ENCODE measurements around the gene ABLIM3.

Gene ABLIM3

GRCh38 chr5:149282027-149282965 lies 141.0 kb downstream of the ABLIM3 start:
- no peak for DNase-seq (ENCODE audit: low read depth in 3 of 3)

DNA sequence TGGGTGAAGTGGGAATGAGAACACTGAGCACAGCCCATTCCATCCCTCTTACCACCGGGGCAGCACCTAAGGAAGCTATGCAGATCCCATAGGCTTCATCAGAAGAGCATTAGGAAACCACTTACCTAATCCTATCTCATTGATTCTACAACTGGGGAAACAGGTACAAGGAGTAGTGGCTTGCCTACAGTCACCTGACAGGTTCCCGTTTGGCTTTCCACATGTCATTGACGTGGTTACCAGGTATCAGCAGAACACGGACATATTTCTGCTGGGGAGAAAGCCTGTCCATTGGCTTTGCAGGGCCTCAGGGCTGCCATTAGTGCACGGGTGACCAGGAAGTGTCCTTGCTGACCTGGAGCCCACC lies 141.7 kb downstream of the ABLIM3 start:
- DNase-seq (ENCODE audit: low read depth in 3 of 3): no peak

- DNase-seq (ENCODE audit: low read depth in 3 of 3): no peak
These were observed 142.6 kb downstream of the ABLIM3 start for GRCh38 chr5:149283626-149284480.

GRCh38 chr5:149284501-149284900 lies 143.2 kb downstream of the ABLIM3 start:
- DNase-seq (ENCODE audit: low read depth in 3 of 3): no peak

DNA sequence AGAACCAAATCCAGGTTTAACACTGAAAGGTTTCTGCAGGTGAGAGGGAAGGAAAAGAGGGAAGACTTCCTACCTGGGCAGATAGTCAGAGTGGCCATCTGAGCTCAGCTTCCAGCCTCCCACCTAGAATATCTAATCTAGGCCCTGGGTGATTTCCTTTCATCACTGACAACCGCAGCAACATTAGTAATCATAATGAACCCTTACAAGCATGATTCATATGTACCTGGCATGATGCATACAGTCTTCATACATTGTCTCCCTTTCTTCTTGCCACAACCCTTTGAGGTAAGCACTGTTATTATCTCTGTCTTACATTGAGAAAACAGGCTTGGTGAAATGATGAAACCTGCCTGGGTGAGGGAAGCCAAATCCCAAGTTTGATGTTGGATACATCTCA lies 143.9 kb downstream of the ABLIM3 start:
- no peak for DNase-seq (ENCODE audit: low read depth in 3 of 3)

DNA sequence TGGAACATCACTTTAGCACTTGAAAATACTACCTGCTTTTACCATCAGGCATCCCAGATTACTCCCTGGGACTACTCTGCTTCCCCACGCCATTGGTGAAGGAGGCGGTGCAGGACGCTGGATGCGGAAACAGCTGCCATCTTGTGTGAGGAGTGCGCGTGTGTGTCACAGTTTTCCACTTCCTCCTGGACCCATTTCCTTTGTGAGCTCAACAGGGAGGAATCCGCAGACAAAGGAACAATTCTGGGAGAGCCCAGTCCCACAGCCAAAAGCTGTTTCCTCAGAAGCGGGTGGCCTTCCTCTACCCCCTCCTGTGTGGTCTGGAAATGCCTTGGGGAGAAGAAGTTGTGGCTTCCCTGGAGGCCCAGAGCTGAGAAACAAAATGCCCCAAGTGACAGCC lies 147.1 kb downstream of the ABLIM3 start:
- no peak for DNase-seq (ENCODE audit: low read depth in 3 of 3)

GRCh38 chr5:149289301-149289700 lies 148.0 kb downstream of the ABLIM3 start:
- DNase-seq (ENCODE audit: low read depth in 3 of 3): no peak

DNA sequence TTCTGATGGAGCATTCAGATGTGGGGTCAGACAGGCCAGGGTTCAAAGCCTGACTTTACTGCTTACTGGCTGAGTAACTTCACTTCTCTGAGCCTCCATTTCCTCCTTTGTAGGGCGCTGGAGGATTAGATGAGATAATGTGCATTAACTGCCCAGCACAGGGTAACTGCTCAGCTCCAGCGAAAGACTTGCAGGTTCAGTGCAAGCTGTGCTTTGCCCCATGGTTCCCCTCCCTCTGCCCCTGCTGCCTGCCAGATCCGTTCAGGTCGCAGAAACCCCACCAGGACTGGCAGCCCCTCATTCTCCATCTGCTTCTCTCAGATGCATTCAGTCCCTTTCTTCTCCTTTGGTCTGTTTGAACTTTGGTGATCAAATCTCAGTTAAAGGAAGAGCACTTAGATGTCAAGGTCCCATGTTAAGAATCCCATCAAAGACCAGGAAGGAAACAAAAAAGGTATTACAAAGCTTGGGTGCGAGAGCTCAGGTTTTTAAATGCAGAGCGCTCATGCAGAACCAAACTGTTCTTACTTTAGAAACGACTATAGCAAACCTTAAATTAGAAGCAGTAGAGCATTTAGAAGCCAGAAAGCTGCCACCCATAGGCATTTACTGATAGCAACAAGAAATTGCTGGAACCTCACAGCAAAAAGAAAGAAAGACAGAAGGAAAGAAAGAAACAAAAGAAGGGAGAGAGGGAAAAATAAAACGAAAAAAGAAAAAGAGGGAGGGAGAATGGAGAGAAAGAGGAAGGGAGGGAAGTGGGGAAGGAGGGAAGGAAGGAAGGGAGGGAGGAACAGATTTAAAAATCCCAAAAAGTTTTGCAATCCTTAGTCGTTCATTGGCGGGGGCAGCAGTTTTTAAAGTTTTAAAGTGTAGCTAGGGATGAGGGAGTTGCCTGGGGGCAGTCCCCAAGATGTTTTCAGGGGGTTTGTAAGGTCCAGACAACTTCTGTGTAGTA lies 153.9 kb downstream of the ABLIM3 start:
- no peak for DNase-seq (ENCODE audit: low read depth in 3 of 3)

DNA sequence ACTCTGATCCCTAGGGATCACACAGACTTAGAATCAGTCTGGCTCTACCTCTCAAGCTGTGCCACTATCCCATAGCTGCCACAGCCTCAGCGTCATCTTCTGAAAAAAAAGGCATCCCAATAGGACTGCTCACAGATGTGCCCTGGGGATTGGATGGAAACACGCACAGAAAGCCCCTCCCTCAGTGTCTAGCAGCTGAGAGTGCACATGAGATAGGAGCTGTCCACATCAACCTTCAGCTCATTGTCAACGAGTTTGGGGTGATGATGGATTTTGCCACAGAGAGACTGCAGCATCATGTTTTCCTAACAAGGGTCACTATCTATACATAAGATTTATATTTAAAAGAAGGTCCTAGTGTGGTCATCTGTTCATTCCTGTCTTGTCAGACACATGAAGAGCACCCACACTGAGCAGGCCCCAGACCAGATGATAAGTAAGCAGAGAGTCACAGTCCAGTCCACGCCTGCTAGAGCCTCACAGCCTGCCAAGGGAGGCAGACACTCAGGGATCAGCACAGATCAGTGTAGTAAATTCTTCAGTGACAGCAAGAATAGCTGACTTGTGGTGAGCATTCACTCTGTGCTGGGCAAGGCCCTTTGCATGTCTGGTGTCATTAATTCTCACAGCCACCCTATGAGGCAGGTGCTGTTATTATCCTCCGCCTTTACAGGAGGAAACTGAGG lies 156.2 kb downstream of the ABLIM3 start:
- DNase-seq (ENCODE audit: low read depth in 3 of 3): no peak

DNA sequence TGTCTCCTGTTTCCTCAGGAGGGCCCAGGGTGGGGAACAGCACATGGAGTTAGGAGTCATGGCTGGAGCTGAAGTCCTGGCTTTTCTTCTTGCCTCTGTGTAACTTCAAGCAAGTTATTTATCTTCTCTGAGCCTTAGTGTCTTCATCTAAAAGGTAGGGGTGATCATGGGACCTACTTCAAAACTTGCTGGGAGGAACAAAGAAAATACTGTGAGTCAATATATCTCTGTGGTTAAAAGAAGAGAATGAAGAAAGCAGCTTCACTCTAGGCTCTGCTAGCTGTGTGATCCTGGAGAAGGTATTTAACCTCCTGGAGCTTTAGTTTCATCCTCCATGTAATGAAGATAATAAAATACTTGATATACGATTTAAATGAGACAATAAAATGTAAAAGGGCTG lies 156.9 kb downstream of the ABLIM3 start:
- DNase-seq (ENCODE audit: low read depth in 3 of 3): no peak

DNA sequence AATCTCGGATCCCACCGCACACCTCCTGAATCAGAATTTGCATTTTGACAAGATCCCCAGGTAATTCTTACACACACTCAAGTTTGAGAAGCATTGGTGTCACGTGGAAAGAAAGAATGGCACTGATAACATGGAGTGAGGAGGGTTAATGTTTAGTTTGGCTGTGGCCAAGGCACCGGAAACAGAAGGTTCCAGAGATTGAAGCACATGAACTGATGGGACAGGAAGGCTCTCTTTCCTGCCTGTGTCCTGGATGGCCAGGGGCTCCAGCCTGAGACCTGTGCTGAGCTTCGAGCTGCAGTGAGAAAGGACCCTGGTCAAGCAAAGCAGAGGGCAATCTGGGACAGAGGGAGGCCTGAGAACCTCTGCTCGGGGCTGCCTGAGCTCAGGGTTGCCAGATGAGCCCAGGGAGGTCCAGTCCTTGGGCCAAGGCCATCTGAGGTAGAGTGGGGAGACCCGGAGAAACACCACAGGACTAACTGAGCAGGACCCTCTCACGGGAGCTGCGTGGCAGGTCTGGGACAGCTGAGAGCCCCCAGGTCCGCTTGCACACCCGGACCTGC lies 157.6 kb downstream of the ABLIM3 start:
- DNase-seq (ENCODE audit: low read depth in 3 of 3): no peak

DNA sequence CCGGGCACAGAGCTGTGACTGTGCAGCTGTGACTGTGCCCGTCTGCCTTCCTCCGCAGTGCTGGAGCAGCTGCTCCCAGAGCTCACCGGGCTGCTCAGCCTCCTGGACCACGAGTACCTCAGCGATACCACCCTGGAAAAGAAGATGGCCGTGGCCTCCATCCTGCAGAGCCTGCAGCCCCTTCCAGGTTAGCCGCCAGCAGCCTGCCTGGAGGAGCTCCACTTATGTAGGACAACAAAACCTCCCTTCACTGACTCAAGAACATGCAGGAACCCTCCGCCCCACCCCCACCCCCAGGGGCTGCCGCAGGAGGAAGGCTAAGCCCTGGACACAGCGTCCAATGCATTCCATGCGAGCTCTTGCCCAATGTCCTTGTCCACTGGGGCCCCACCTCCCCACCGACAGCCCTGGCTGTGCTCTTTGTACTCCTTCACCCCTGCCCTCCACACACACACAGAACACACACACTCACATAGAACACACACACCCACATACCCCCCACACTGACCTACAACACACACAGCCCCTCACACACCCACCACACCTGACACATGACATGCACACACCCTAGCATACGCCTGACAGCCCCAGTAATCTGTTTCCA lies 158.3 kb downstream of the ABLIM3 start:
- no peak for DNase-seq (ENCODE audit: low read depth in 3 of 3)

DNA sequence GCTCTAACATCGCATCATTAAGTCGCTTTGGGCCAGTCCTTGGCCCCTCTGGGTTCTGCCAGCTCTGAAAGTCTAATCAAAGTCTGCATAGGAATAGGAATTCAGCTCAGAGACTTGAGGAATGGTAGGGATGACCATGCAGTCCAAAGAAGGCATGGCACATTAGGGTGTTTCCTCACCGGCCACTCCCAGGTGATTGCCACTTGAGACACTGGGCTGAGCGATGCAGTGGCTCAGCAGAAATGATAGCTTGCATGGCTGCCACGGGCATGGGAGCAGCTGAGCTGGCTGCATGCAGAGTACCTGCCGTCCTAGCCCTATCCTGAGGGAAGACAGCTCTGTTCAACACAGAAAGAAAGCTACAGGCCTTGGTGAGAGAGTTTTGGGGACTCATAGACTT lies 159.1 kb downstream of the ABLIM3 start:
- DNase-seq (ENCODE audit: low read depth in 3 of 3): no peak

DNA sequence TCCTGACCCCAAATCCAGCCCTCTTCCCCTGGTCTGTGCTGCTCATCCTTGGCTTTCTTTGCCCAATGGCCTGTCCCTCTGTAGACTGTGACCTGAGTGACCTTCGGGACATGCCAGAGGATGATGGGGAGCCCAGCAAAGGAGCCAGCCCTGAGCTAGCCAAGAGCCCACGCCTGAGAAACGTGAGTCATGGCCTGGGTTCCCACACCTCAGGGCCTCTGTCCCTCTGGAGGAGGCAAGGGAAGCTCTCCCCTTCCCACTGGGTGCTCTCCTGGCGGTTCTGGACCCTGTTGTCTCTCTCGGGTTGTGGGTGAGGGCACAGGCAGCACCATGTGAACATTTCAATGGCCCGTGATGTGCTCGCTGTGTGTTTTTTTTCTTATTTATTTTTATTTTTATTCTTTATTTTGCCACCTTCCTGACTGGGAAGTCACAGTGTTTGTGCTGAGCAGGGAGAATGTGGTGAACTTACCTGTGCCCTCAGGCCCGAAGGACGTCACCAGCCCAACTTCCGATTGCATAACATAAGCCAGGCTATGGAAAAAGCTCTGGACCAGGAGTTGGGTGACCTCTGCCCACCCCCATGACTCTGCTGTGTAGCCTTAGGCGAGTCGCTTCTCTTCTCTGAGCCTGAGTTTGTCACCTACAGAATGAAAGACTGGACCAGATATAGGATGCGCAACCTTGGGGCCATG lies 159.9 kb downstream of the ABLIM3 start:
- no peak for DNase-seq (ENCODE audit: low read depth in 3 of 3)

- no peak for DNase-seq (ENCODE audit: low read depth in 3 of 3)
These were observed 160.6 kb downstream of the ABLIM3 start for GRCh38 chr5:149301744-149302380.

DNA sequence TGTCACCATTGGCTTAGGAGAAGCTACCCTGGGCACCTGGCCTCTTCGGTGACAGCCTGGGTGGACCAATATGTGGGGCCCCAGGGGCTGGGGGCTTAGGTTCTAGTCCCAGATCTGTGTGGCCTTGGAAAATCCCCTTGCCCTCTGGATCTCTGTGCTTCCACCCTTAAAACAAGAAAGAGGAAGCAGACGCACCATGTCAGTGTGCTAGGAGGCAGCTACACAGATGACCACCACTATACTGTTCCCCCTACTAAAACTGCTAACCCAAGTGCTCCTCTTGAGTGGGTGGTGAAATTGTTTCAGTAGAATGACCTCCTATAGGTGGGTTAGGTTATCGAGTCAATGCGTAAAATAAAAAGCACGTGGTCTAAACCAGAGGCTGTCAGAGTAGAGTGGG lies 161.3 kb downstream of the ABLIM3 start:
- no peak for DNase-seq (ENCODE audit: low read depth in 3 of 3)

GRCh38 chr5:149303210-149303609 lies 161.9 kb downstream of the ABLIM3 start:
- no peak for DNase-seq (ENCODE audit: low read depth in 3 of 3)

DNA sequence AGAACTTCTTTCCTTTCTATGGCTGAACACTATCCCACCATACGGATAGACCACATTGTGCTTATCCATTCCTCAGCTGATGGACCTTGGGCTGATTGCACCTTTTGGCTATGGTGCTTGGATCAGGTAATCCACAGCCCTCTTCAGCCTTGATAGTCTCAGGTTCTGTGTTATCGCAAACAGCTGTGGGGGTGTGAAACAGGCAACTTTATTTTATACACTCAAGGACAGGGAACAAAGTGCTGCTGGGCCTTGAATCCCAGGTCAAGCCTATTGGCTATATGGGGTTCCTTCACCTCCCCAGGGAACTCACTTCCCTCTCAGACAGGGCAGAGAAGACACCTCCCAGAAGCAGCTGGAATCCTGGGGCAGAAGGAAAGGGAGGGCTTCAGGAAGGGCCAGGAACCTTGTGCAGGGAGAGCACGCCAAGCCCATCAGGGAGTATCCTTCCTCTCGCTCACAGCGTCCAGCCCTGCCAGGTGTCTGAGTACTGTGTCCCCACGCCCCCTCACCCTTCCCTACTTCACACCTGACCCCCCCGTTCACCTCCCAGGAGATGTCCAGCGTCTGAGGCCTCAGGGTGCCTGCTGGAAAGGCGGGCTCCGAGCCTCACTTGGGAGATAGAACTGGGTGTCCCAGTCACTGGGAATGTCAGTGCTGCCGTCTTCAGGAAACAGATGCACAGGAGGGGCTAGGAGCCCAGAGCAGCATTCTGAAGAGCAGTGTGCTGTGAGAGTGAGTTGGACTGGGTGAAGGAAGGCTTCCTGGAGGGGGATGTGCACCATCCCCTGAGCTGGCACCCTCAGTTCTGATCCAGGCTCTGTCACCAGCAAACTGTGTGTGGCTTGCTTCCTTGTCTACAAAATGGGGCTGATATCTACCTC lies 163.1 kb downstream of the ABLIM3 start:
- DNase-seq (ENCODE audit: low read depth in 3 of 3): no peak

All from stimulated activated CD4-positive, alpha-beta T cell treated with anti-CD3 and anti-CD28 coated beads, TNF-alpha, amount 100 ng/mL, for 48 hours (primary cell).